ENCODE results near the gene MNT. TPM values are rescaled to one million over a fixed set of nuclear protein-coding genes. Genes with fewer than 3 reads are reported as not detected.
A peak's percentile ranks its signal among the peaks of the same experiment; 100 is the strongest.

Gene MNT
- total RNA-seq, 8 experiments from 2014 or later: 6.4 to 25.1 (median 9.9) TPM

GRCh38 chr17:2362016-2362415 lies 38.8 kb downstream of the MNT start:
- 100% methylated on average over 1 of the region's 20 CpGs; no CpG with 5 or more reads in 9 of the 10 experiments for WGBS, 10 experiments
- in situ Hi-C loops (cut with MboI; ENCODE audit: low pct_unique_long_range_greater_than_20kb in 2 of 9, low sequenced_read_pairs in 9 of 9, unreplicated experiment in 9 of 9): no loop called here
- ATAC-seq (replicated peaks in 6 of 8): no peak
- Histone ChIP-seq H3K27ac (no peak overlapping the region), H3K4me3 (no peak overlapping the region), H3K4me1 (replicated peaks in 1 of 2) (peaks cover 15 to 18% of the 10 kb centered on the region in 2 donors)

- Histone ChIP-seq H3K4me3 (no peak overlapping the region), H3K27ac (no peak overlapping the region), H3K4me1 (replicated peaks in 1 of 2) (peaks cover 15% of the 10 kb centered on the region in 2 donors)
- 69 to 100% (median 88%) methylated on average over 1 to 8 of the region's 21 CpGs; no CpG with 5 or more reads in 4 of the 10 experiments for WGBS, 10 experiments
- in situ Hi-C loops (cut with MboI; ENCODE audit: low pct_unique_long_range_greater_than_20kb in 2 of 9, low sequenced_read_pairs in 9 of 9, unreplicated experiment in 9 of 9): no loop called here
- no peak for ATAC-seq (replicated peaks in 6 of 8)
Observed at GRCh38 chr17:2361010-2361760, 39.7 kb downstream of the MNT start.

- no peak for ATAC-seq (replicated peaks in 6 of 8)
- 60 to 100% (median 78%) methylated on average over 1 to 7 of the region's 10 CpGs; no CpG with 5 or more reads in 4 of the 10 experiments for WGBS, 10 experiments
Observed at GRCh38 chr17:2357931-2358434, 42.9 kb downstream of the MNT start.

GRCh38 chr17:2357237-2357636 lies 43.6 kb downstream of the MNT start:
- in situ Hi-C loops (cut with MboI; ENCODE audit: low pct_unique_long_range_greater_than_20kb in 2 of 9, low sequenced_read_pairs in 9 of 9, unreplicated experiment in 9 of 9): no loop called here
- 90 to 100% (median 100%) methylated on average over 1 to 4 of the region's 4 CpGs; no CpG with 5 or more reads in 3 of the 10 experiments for WGBS, 10 experiments
- H3K27ac ChIP-seq: no peak overlapping the region
- H3K4me1 ChIP-seq (replicated peaks in 1 of 2): peaks cover 15% of the 10 kb centered on the region in 2 donors
- no peak for ATAC-seq (replicated peaks in 6 of 8)
- H3K4me3 ChIP-seq: no peak overlapping the region

More at GRCh38 chr17:2357931-2358434, 42.9 kb downstream of the MNT start:
- H3K4me1 ChIP-seq (replicated peaks in 1 of 2): peaks cover 15% of the 10 kb centered on the region in 2 donors
- no peak overlapping the region for H3K4me3 ChIP-seq
- no peak overlapping the region for H3K27ac ChIP-seq
- in situ Hi-C loops (cut with MboI; ENCODE audit: low pct_unique_long_range_greater_than_20kb in 2 of 9, low sequenced_read_pairs in 9 of 9, unreplicated experiment in 9 of 9): no loop called here

- ATAC-seq (replicated peaks in 6 of 8): no peak
- Histone ChIP-seq H3K27ac (no peak overlapping the region), H3K4me1 (replicated peaks in 1 of 2) (peaks cover 7 to 8% of the 10 kb centered on the region in 2 donors), H3K4me3 (no peak overlapping the region)
- 73 to 100% (median 97%) methylated on average over 1 to 5 of the region's 8 CpGs for WGBS, 10 experiments
- in situ Hi-C loops (cut with MboI; ENCODE audit: low pct_unique_long_range_greater_than_20kb in 2 of 9, low sequenced_read_pairs in 9 of 9, unreplicated experiment in 9 of 9): no loop called here
Observed at GRCh38 chr17:2354311-2354710, 46.5 kb downstream of the MNT start.

GRCh38 chr17:2351269-2351668 lies 49.6 kb downstream of the MNT start:
- WGBS, 10 experiments: 95 to 100% (median 100%) methylated on average over 2 to 4 of the region's 6 CpGs; no CpG with 5 or more reads in 6 of the 10 experiments
- in situ Hi-C loops (cut with MboI; ENCODE audit: low pct_unique_long_range_greater_than_20kb in 2 of 9, low sequenced_read_pairs in 9 of 9, unreplicated experiment in 9 of 9): no loop called here
- Histone ChIP-seq H3K4me3 (no peak overlapping the region), H3K4me1 (replicated peaks in 1 of 2) (peaks cover 11 to 13% of the 10 kb centered on the region in 2 donors), H3K27ac (no peak overlapping the region)
- no peak for ATAC-seq (replicated peaks in 6 of 8)

- ATAC-seq (replicated peaks in 6 of 8): peak; percentile 92 to 98 (median 94)
- Histone ChIP-seq H3K27ac (peak overlapping the region; percentile 73 to 78), H3K4me1 (replicated peaks in 1 of 2) (peaks cover 11 to 13% of the 10 kb centered on the region in 2 donors), H3K4me3 (peak overlapping the region in 2 of 5 donors; percentile 7 to 14)
- 0 to 80% (median 10%) methylated on average over 1 to 7 of the region's 11 CpGs; no CpG with 5 or more reads in 3 of the 10 experiments for WGBS, 10 experiments
- in situ Hi-C loops (cut with MboI; ENCODE audit: low pct_unique_long_range_greater_than_20kb in 2 of 9, low sequenced_read_pairs in 9 of 9, unreplicated experiment in 9 of 9): no loop called here
Observed at GRCh38 chr17:2347805-2348685, 52.8 kb downstream of the MNT start.

- in situ Hi-C loops (cut with MboI; ENCODE audit: low pct_unique_long_range_greater_than_20kb in 2 of 9, low sequenced_read_pairs in 9 of 9, unreplicated experiment in 9 of 9): no loop called here
- Histone ChIP-seq H3K4me3 (no peak overlapping the region), H3K27ac (no peak overlapping the region), H3K4me1 (replicated peaks in 1 of 2) (peaks cover 11 to 13% of the 10 kb centered on the region in 2 donors)
- WGBS, 10 experiments: 40 to 100% (median 82%) methylated on average over 1 to 4 of the region's 8 CpGs; no CpG with 5 or more reads in 5 of the 10 experiments
- no peak for ATAC-seq (replicated peaks in 6 of 8)
Observed at GRCh38 chr17:2346475-2346874, 54.4 kb downstream of the MNT start.

GRCh38 chr17:2344528-2344927 lies 56.3 kb downstream of the MNT start:
- Histone ChIP-seq H3K4me1 (replicated peaks in 1 of 2) (peaks cover 11 to 13% of the 10 kb centered on the region in 2 donors), H3K4me3 (no peak overlapping the region), H3K27ac (no peak overlapping the region)
- no peak for ATAC-seq (replicated peaks in 6 of 8)
- in situ Hi-C loops (cut with MboI; ENCODE audit: low pct_unique_long_range_greater_than_20kb in 2 of 9, low sequenced_read_pairs in 9 of 9, unreplicated experiment in 9 of 9): no loop called here
- 73 to 100% (median 94%) methylated on average over 1 to 6 of the region's 10 CpGs; no CpG with 5 or more reads in 1 of the 10 experiments for WGBS, 10 experiments

GRCh38 chr17:2343421-2343820 lies 57.4 kb downstream of the MNT start:
- Histone ChIP-seq H3K27ac (no peak overlapping the region), H3K4me1 (replicated peaks in 1 of 2) (peaks cover 8 to 12% of the 10 kb centered on the region in 2 donors), H3K4me3 (no peak overlapping the region)
- 50 to 100% (median 87%) methylated on average over 1 to 5 of the region's 5 CpGs; no CpG with 5 or more reads in 1 of the 10 experiments for WGBS, 10 experiments
- ATAC-seq (replicated peaks in 6 of 8): no peak
- in situ Hi-C loops (cut with MboI; ENCODE audit: low pct_unique_long_range_greater_than_20kb in 2 of 9, low sequenced_read_pairs in 9 of 9, unreplicated experiment in 9 of 9): no loop called here

- Histone ChIP-seq H3K4me3 (peak overlapping the region; percentile 73 to 99 (median 87)), H3K4me1 (replicated peaks in 1 of 2) (peaks cover 8 to 13% of the 10 kb centered on the region in 2 donors), H3K27ac (no peak overlapping the region)
- peak; percentile 5 to 28 (median 12) for ATAC-seq (replicated peaks in 6 of 8)
- 0 to 60% (median 30%) methylated on average over 1 to 2 of the region's 5 CpGs; no CpG with 5 or more reads in 4 of the 10 experiments for WGBS, 10 experiments
- in situ Hi-C loops (cut with MboI; ENCODE audit: low pct_unique_long_range_greater_than_20kb in 2 of 9, low sequenced_read_pairs in 9 of 9, unreplicated experiment in 9 of 9): no loop called here
Observed at GRCh38 chr17:2338315-2338657, 62.6 kb downstream of the MNT start.

GRCh38 chr17:2337544-2338314 lies 63.1 kb downstream of the MNT start:
- ATAC-seq (replicated peaks in 6 of 8): peak; percentile 51 to 65 (median 54)
- in situ Hi-C loops (cut with MboI; ENCODE audit: low pct_unique_long_range_greater_than_20kb in 2 of 9, low sequenced_read_pairs in 9 of 9, unreplicated experiment in 9 of 9): no loop called here
- H3K4me3 ChIP-seq: peak overlapping the region; percentile 73 to 99 (median 87)
- peaks cover 8 to 13% of the 10 kb centered on the region in 2 donors for H3K4me1 ChIP-seq (replicated peaks in 1 of 2)
- peak overlapping the region; percentile 89 to 96 for H3K27ac ChIP-seq
- 0% methylated on average over 3 of the region's 92 CpGs; no CpG with 5 or more reads in 9 of the 10 experiments for WGBS, 10 experiments

Measured in motor neuron (in vitro differentiated cells).